ENCODE data around the gene PTGER4. TPM values are rescaled to one million over a fixed set of nuclear protein-coding genes. Genes with fewer than 3 reads are reported as not detected.

Gene PTGER4
- total and polyA plus RNA-seq, 8 donors, result 1.9 to 31.7 (median 17.9) TPM

GRCh38 chr5:40735609-40736008 is 55.9 kb downstream of the PTGER4 start:
- Histone ChIP-seq H3K27ac (peak overlapping the region in 2 of 5 donors; percentile 59 to 65), H3K36me3 (peaks cover 0 to 18% (median 15%) of the 10 kb centered on the region in 4 donors), H3K9me3 (no peaks in the 10 kb centered on the region), H3K4me1 (peaks cover 26 to 47% (median 37%) of the 10 kb centered on the region in 4 donors), H3K4me3 (no peak overlapping the region), H3K27me3 (no peaks in the 10 kb centered on the region)
- DNase-seq, result no peak
- intact Hi-C loops (cut with DNase I; ENCODE audit: low total_unique reads), result no loop called here
- TF ChIP-seq CTCF (IDR thresholded peaks at IDR 0.05) (no peak), POLR2A (IDR thresholded peaks at IDR 0.05) (no peak), POLR2AphosphoS5 (IDR thresholded peaks at IDR 0.05) (no peak), EP300 (IDR thresholded peaks at IDR 0.05) (no peak)

GRCh38 chr5:40736103-40736875 is 56.6 kb downstream of the PTGER4 start:
- H3K27ac ChIP-seq, result peak overlapping the region in 1 of 5 donors; percentile 59

GRCh38 chr5:40738502-40738901 is 58.8 kb downstream of the PTGER4 start:
- H3K27me3 ChIP-seq, result no peaks in the 10 kb centered on the region
- H3K27ac ChIP-seq, result no peak overlapping the region
- H3K9me3 ChIP-seq, result no peaks in the 10 kb centered on the region
- H3K36me3 ChIP-seq, result peaks cover 8 to 32% (median 30%) of the 10 kb centered on the region in 4 donors
- no peak for DNase-seq
- TF ChIP-seq POLR2A (IDR thresholded peaks at IDR 0.05) (no peak), POLR2AphosphoS5 (IDR thresholded peaks at IDR 0.05) (no peak), CTCF (IDR thresholded peaks at IDR 0.05) (no peak), EP300 (IDR thresholded peaks at IDR 0.05) (no peak)
- peaks cover 24 to 39% (median 32%) of the 10 kb centered on the region in 4 donors for H3K4me1 ChIP-seq
- H3K4me3 ChIP-seq, result no peak overlapping the region
- intact Hi-C loops (cut with DNase I; ENCODE audit: low total_unique reads), result no loop called here

More at GRCh38 chr5:40736103-40736875, 56.6 kb downstream of the PTGER4 start:
- intact Hi-C loops (cut with DNase I; ENCODE audit: low total_unique reads), result no loop called here
- H3K9me3 ChIP-seq, result no peaks in the 10 kb centered on the region
- peaks cover 26 to 43% (median 35%) of the 10 kb centered on the region in 4 donors for H3K4me1 ChIP-seq
- H3K27me3 ChIP-seq, result no peaks in the 10 kb centered on the region
- peak in 1 of 2 donors; percentile 82 for DNase-seq
- WGBS, 5 donors, result 0 to 8% (median 3%) methylated on average over 1 of the region's 1 CpG
- no peak overlapping the region for H3K4me3 ChIP-seq
- TF ChIP-seq POLR2AphosphoS5 (IDR thresholded peaks at IDR 0.05) (no peak), EP300 (IDR thresholded peaks at IDR 0.05) (no peak), POLR2A (IDR thresholded peaks at IDR 0.05) (no peak), CTCF (IDR thresholded peaks at IDR 0.05) (peak in 5 of 7 experiments; percentile 30 to 76 (median 57))
- H3K36me3 ChIP-seq, result peaks cover 3 to 25% (median 22%) of the 10 kb centered on the region in 4 donors

Small RNA genes within 50 kb of the gene (small RNA-seq; reads per million reads assigned to genes)
- gene RF00092, result 0 reads per million in 4 donors

Other genes starting within 250 kb of the PTGER4 start
- gene TTC33, start 76.0 kb downstream of the PTGER4 start, total RNA-seq, result 10 to 100 TPM in 2 of 5 donors, 1 to 10 TPM in 2, under 1 TPM in 1; 0.29 to 41.5 (median 7.5) TPM
- 1 to 10 TPM; 5.8 to 7.8 (median 6.2) TPM for gene TTC33, start 76.0 kb downstream of the PTGER4 start, polyA plus RNA-seq
- gene PRKAA1, start 118.5 kb downstream of the PTGER4 start, total RNA-seq, result 100 to 1,000 TPM in 2 of 5 donors, 10 to 100 TPM in 3; 31.9 to 170 (median 85.8) TPM
- 10 to 100 TPM; 17.8 to 23.7 (median 20.1) TPM for gene PRKAA1, start 118.5 kb downstream of the PTGER4 start, polyA plus RNA-seq
- 1,000 to 10,000 TPM in 1 of 5 donors, 100 to 1,000 TPM in 3, 10 to 100 TPM in 1; 87.9 to 1,694 (median 446) TPM for gene RPL37, start 155.3 kb downstream of the PTGER4 start, total RNA-seq
- 1,000 to 10,000 TPM; 1,957 to 2,879 (median 2,142) TPM for gene RPL37, start 155.3 kb downstream of the PTGER4 start, polyA plus RNA-seq
- 10 to 100 TPM in 3 of 5 donors, 1 to 10 TPM in 2; 2.0 to 30.8 (median 16.9) TPM for gene CARD6, start 161.5 kb downstream of the PTGER4 start, total RNA-seq
- 10 to 100 TPM in 2 of 3 donors, 1 to 10 TPM in 1; 4.0 to 10.9 (median 10.5) TPM for gene CARD6, start 161.5 kb downstream of the PTGER4 start, polyA plus RNA-seq
- gene C7, start 229.6 kb downstream of the PTGER4 start, total RNA-seq, result 100 to 1,000 TPM; 167 to 317 (median 205) TPM
- 10 to 100 TPM; 22.4 to 45.4 (median 22.6) TPM for gene C7, start 229.6 kb downstream of the PTGER4 start, polyA plus RNA-seq